Fibroblast of lung (primary cell): ENCODE results near the gene PTGS1.

Experiments used
- EZH2 ChIP-seq: IDR thresholded peaks from 2 replicates; pipeline ENCODE4 v1.5.1; 2012; ENCODE audit warnings: low read length, control low read depth, mild to moderate bottlenecking; ENCODE audit errors: missing control alignments
- TF ChIP-seq, protein P1 (sequence below), 2 donors: IDR thresholded peaks in 1 of 2; conservative IDR thresholded peaks in 1 of 2; 1 replicate in 1 of 2; 2 replicates in 1 of 2; pipeline ENCODE4 v1.5.1; 2011 to 2012; ENCODE audit warnings: low read length in 2 of 2, control low read depth in 1 of 2, inconsistent platforms in 1 of 2, low read depth in 1 of 2, mild to moderate bottlenecking in 1 of 2

- TF ChIP-seq, protein P1, sequence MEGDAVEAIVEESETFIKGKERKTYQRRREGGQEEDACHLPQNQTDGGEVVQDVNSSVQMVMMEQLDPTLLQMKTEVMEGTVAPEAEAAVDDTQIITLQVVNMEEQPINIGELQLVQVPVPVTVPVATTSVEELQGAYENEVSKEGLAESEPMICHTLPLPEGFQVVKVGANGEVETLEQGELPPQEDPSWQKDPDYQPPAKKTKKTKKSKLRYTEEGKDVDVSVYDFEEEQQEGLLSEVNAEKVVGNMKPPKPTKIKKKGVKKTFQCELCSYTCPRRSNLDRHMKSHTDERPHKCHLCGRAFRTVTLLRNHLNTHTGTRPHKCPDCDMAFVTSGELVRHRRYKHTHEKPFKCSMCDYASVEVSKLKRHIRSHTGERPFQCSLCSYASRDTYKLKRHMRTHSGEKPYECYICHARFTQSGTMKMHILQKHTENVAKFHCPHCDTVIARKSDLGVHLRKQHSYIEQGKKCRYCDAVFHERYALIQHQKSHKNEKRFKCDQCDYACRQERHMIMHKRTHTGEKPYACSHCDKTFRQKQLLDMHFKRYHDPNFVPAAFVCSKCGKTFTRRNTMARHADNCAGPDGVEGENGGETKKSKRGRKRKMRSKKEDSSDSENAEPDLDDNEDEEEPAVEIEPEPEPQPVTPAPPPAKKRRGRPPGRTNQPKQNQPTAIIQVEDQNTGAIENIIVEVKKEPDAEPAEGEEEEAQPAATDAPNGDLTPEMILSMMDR (conservative IDR thresholded peaks at IDR 0.05 in 1 of 2, IDR thresholded peaks at IDR 0.05 in 1 of 2; ENCODE audit: low read depth in 1 of 2, low read length in 2 of 2) = no peak
- no peak for TF ChIP-seq EZH2
Measured at GRCh38 chr9:122354536-122355199, 16.2 kb upstream of the PTGS1 start.
